ENCODE data around the gene CALN1.
A peak's percentile ranks its signal among the peaks of the same experiment; 100 is the strongest.
"Not testable (repeated sequence)": the region's sequence is repeated elsewhere in the genome, so short reads cannot be mapped to it uniquely, and the experiment has no call there.

CALN1 gene

DNA sequence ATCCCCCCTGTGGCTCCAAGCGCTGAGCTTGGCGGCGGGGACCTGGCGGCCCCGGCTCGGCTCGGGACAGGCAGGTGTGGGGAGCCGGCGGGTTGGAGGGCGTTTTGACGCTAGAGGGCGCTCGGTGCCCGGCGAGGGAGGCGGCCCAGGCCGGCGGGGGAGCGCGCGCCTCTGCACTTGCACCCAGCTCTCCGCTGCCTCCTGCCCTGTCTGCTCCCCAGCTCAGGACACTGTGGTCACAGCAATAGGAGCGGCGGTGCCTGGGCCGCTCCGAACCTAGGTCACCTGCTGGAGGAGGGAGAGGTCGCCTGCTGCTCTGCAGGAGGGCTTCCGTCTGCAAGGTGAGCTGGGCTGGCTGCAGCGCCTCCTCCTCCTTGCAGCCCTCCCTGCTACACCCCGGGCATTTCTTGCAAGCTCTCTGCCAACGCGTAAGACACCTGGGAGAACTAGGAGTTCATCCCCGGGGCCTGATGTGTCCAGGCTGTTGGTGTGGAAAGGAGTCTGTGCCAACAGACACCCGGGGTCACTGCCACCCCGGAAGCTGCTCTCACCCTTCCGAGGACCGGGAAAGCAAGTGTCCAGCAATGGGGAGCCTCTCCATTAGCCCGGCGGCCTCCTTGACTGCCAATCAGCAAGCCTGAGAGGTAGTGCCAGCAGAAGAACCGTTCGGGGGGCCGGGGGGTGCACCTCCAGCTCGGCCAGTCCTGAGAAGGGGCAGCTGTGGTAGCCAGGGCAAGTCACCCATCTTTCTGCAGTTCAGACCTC, 659.8 kb downstream of the CALN1 start:
- DNase-seq (ENCODE audit: low read depth in 2 of 2), result peak; percentile 11
- no peak overlapping the region for H3K4me3 ChIP-seq (replicated peaks in 1 of 2; ENCODE audit: low read depth in 2 of 2, low read length in 2 of 2)
- TF ChIP-seq, protein P1, sequence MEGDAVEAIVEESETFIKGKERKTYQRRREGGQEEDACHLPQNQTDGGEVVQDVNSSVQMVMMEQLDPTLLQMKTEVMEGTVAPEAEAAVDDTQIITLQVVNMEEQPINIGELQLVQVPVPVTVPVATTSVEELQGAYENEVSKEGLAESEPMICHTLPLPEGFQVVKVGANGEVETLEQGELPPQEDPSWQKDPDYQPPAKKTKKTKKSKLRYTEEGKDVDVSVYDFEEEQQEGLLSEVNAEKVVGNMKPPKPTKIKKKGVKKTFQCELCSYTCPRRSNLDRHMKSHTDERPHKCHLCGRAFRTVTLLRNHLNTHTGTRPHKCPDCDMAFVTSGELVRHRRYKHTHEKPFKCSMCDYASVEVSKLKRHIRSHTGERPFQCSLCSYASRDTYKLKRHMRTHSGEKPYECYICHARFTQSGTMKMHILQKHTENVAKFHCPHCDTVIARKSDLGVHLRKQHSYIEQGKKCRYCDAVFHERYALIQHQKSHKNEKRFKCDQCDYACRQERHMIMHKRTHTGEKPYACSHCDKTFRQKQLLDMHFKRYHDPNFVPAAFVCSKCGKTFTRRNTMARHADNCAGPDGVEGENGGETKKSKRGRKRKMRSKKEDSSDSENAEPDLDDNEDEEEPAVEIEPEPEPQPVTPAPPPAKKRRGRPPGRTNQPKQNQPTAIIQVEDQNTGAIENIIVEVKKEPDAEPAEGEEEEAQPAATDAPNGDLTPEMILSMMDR (IDR thresholded peaks at IDR 0.05; ENCODE audit: low read depth, low read length), result peak; percentile 23

DNA sequence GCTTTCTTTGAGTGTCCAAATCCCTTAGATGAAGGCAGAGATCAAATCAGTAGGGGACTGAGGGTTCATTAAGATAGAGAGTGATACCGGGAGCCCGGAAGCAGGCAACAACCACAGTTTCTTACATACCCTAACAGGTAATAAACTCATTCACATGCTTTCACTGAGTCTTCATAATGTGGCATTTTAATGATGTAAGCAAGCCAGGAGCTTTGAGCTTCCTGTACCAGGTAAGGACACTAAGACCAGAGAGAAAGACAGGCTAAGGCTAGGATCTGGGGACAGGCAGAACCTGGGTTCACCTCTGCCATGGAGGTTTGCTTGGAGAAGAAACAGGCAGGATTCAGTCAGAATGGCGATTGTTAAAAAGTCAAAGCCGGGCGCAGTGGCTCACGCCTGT, 661.8 kb downstream of the CALN1 start:
- H3K4me3 ChIP-seq (replicated peaks in 1 of 2; ENCODE audit: low read depth in 2 of 2, low read length in 2 of 2), result no peak overlapping the region
- TF ChIP-seq, protein P1 (IDR thresholded peaks at IDR 0.05; ENCODE audit: low read depth, low read length), result no peak
- DNase-seq (ENCODE audit: low read depth in 2 of 2), result no peak

DNA sequence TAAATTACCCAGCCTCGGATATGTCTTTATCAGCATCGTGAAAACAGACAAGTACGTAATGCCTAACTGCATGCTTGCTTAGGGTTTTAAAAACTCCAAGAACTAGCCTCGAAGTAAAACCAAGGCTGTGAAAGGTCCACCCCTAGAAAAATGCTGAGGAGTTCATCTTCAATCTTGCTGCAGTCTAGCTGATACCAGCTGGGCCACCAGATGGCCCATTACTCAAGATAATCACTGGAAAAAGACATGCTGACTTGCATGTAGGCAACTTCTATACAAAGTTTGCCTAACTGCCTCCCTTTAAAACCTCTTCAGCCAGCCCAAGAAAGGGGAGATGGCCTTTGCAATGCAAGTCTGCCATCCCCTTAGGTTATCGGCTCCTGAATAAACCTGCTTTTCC, 666.1 kb downstream of the CALN1 start:
- no peak for DNase-seq (ENCODE audit: low read depth in 2 of 2)
- no peak overlapping the region for H3K4me3 ChIP-seq (replicated peaks in 1 of 2; ENCODE audit: low read depth in 2 of 2, low read length in 2 of 2)
- TF ChIP-seq, protein P1 (IDR thresholded peaks at IDR 0.05; ENCODE audit: low read depth, low read length), result no peak

DNA sequence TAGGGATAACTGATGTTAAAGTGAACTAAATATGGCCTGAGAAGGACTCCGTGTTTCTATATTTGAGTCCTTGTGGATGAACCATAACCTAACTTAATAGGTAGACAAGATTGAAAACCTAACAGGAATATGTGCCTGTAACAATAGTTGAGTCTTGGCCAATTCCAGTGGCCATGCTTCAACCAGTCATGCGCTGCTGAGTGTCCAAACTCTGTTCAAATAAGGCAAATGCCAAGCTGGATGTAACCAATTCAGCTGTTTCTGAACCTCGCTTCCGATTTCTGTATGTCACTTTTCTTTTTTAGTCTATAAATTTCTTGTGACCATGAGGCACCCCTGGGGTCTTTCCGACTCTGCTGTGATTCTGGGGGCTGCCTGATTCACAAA, 672.0 kb downstream of the CALN1 start:
- no peak overlapping the region for H3K4me3 ChIP-seq (replicated peaks in 1 of 2; ENCODE audit: low read depth in 2 of 2, low read length in 2 of 2)
- no peak for DNase-seq (ENCODE audit: low read depth in 2 of 2)
- TF ChIP-seq, protein P1 (IDR thresholded peaks at IDR 0.05; ENCODE audit: low read depth, low read length), result no peak

DNA sequence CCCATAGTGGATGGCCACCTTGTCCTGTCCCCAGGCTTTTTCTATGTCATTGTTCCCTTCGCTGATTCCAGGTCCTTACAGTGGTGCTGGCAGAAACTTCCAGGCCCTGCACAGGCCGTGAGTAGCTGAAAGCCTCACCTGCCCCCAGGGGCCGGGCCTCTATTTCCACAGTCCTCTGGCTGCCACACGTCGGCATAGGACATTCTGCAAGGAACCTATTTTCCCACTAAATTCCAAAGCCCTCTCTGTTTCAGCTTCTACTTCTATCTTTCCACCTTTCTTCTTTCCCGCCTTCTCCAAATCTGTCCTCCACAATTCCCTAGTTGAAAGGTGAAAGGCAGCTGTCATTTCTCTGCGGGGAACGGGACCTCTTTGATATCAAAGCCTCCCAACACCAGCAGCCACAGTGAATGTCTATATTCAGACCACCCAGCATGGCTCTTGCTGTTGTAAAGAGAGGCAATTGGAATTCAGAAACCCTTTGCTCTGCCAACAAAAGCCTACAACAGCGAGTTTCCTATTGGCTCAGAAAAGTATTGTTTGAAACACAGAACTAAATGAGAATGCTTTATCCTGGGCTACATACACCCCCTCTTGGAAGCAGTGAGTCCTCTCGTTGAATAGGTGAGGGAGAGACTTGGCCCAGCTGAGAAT, 672.5 kb downstream of the CALN1 start:
- TF ChIP-seq, protein P1 (IDR thresholded peaks at IDR 0.05; ENCODE audit: low read depth, low read length), result no peak
- DNase-seq (ENCODE audit: low read depth in 2 of 2), result no peak
- no peak overlapping the region for H3K4me3 ChIP-seq (replicated peaks in 1 of 2; ENCODE audit: low read depth in 2 of 2, low read length in 2 of 2)

DNA sequence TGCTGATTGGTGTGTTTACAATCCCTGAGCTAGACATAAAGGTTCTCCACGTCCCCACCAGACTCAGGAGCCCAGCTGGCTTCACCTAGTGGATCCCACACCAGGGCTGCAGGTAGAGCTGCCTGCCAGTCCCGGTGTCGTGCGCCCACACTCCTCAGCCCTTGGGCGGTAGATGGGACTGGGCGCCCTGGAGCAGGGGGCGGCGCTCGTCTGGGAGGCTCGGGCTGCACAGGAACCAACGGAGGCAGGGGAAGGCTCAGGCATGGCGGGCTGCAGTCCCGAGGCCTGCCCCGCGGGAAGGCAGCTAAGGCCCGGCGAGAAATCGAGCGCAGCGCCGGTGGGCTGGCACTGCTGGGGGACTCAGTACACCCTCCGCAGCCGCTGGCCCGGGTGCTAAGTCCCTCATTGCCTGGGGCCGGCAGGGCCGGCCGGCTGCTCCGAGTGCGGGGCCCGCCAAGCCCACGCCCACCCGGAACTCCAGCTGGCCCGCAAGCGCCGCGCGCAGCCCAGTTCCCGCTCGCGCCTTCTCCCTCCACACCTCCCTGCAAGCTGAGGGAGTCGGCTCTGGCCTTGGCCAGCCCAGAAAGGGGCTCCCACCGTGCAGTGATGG, 674.1 kb downstream of the CALN1 start:
- DNase-seq (ENCODE audit: low read depth in 2 of 2); H3K4me3 ChIP-seq (replicated peaks in 1 of 2; ENCODE audit: low read depth in 2 of 2, low read length in 2 of 2): not testable (repeated sequence)

DNA sequence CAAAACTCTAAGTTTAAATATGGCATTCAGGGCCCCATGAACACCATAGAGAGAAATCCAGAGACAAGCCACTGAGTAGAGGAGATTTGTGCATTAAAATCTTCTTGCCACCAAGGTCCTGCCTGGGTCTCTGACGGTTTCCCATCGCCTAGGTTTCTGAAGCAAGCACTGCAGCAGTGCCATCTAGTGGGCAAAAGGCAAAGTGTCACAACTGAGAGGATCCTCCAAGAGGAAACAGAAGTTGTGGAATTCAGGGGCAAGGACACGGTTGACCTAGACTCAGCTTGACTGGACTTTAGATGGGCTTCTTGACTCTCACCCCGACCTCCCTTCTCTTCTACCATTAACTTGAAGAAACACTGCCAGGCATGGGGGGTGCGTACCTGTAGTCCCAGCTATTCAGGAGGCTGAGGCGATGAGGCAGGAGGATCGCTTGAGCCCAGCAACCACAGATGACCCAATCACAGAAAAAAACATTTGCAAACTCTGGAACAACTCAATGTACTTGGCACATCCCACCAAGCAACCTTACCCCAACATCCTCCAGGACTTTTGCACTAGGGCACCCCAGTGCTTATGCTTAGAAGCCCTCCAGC, 676.1 kb downstream of the CALN1 start:
- peak; percentile 67 to 70 for DNase-seq (ENCODE audit: low read depth in 2 of 2)
- TF ChIP-seq, protein P1 (IDR thresholded peaks at IDR 0.05; ENCODE audit: low read depth, low read length), result peak; percentile 90
- H3K4me3 ChIP-seq (replicated peaks in 1 of 2; ENCODE audit: low read depth in 2 of 2, low read length in 2 of 2), result no peak overlapping the region
